Measurements from ENCODE around the gene TCF25.
A peak's percentile ranks its signal among the peaks of the same experiment; 100 is the strongest.

Gene TCF25

DNA sequence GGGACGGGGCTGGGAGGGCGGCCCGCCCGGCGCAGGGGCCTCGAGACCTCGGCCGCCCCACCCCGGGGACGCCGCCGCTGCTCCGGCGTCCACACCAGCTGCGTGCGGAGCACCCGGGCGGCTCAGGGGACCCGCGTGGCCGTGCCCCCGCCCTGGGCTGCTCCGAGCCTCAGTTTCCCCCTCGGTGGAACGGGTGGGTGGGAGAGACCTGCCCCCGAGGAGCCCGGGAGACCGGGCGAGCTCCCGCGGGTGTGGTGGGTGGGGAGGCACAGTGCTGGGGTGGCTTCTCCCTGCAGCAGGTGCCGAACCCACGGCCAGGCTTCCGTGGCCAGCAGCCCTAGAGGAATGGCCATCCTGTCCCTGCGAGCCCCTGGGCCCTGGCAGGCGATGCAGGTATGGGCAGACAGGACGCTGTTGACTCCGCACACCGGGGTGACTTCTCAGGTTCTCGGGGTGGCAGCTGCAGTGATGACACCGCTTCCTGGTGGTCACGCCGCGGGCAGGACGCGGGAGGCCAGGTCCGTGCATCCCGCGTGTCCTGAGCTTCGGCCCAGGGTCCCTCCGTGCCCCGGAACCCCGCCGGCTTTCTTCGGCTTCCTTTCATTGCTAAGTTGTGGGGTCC lies 75.8 kb downstream of the TCF25 start:
- DNase-seq (ENCODE audit: extremely low read depth, insufficient read length), result no peak
- H3K36me3 ChIP-seq (ENCODE audit: control insufficient read depth, insufficient read depth, low read length), result no peaks in the 10 kb centered on the region
- no peaks in the 10 kb centered on the region; the same call in 1 of the 2 replicates for H3K27me3 ChIP-seq (replicated peaks; ENCODE audit: control insufficient read depth, insufficient read depth, low read length)
- peak overlapping the region; percentile 71 for H3K4me3 ChIP-seq (replicated peaks; ENCODE audit: low read depth, low read length)
- TF ChIP-seq, protein P1, sequence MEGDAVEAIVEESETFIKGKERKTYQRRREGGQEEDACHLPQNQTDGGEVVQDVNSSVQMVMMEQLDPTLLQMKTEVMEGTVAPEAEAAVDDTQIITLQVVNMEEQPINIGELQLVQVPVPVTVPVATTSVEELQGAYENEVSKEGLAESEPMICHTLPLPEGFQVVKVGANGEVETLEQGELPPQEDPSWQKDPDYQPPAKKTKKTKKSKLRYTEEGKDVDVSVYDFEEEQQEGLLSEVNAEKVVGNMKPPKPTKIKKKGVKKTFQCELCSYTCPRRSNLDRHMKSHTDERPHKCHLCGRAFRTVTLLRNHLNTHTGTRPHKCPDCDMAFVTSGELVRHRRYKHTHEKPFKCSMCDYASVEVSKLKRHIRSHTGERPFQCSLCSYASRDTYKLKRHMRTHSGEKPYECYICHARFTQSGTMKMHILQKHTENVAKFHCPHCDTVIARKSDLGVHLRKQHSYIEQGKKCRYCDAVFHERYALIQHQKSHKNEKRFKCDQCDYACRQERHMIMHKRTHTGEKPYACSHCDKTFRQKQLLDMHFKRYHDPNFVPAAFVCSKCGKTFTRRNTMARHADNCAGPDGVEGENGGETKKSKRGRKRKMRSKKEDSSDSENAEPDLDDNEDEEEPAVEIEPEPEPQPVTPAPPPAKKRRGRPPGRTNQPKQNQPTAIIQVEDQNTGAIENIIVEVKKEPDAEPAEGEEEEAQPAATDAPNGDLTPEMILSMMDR (IDR thresholded peaks at IDR 0.05; ENCODE audit: insufficient read depth, low read length, poor library complexity, severe bottlenecking), result no peak

DNA sequence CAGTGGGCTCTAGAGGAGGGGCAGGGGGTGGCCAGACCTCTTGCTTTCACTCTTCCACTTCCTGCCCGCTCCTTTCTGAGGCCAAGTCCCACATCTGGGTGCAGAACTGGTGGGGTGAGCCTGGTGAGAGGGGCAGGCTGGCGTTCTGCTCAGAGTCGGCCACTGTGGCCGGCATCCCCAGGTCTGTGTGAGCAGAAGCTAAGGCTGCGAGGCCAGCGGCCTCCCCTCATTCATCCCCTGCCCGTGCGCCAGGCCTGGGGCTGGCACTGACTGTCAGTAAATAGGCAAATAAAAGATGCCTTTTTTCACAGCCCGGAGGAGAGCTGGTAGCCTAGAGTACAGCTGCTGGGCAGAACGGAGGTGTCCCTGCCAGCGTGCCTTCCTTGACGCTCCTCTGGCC lies 76.4 kb downstream of the TCF25 start:
- TF ChIP-seq, protein P1 (IDR thresholded peaks at IDR 0.05; ENCODE audit: insufficient read depth, low read length, poor library complexity, severe bottlenecking), result no peak
- Histone ChIP-seq H3K36me3 (ENCODE audit: control insufficient read depth, insufficient read depth, low read length) (no peaks in the 10 kb centered on the region), H3K27me3 (replicated peaks; ENCODE audit: control insufficient read depth, insufficient read depth, low read length) (no peaks in the 10 kb centered on the region; the same call in 1 of the 2 replicates), H3K4me3 (replicated peaks; ENCODE audit: low read depth, low read length) (peak overlapping the region; percentile 71)
- DNase-seq (ENCODE audit: extremely low read depth, insufficient read length), result no peak

DNA sequence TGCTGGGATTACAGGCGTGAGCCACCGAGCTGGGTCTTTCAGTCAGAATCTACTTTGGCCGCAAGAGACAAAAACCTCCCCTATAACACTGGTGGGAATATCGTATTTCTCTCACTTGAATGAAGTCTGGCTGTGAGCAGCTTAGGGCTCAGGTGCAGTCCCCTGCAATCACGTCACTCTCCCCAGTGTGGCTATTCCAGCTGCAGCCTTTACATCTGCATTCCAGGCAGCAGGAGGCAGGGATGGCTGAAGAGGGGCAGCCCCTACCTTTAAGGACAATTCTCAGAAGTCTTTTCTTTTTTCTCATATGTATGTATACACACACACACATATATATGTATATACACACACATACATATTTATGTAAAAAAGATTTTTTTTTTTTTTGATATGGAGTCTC lies 78.1 kb downstream of the TCF25 start:
- Histone ChIP-seq H3K27me3 (replicated peaks; ENCODE audit: control insufficient read depth, insufficient read depth, low read length) (no peaks in the 10 kb centered on the region; the same call in 1 of the 2 replicates), H3K36me3 (ENCODE audit: control insufficient read depth, insufficient read depth, low read length) (no peaks in the 10 kb centered on the region), H3K4me3 (replicated peaks; ENCODE audit: low read depth, low read length) (no peak overlapping the region)
- TF ChIP-seq, protein P1 (IDR thresholded peaks at IDR 0.05; ENCODE audit: insufficient read depth, low read length, poor library complexity, severe bottlenecking), result no peak
- no peak for DNase-seq (ENCODE audit: extremely low read depth, insufficient read length)

DNA sequence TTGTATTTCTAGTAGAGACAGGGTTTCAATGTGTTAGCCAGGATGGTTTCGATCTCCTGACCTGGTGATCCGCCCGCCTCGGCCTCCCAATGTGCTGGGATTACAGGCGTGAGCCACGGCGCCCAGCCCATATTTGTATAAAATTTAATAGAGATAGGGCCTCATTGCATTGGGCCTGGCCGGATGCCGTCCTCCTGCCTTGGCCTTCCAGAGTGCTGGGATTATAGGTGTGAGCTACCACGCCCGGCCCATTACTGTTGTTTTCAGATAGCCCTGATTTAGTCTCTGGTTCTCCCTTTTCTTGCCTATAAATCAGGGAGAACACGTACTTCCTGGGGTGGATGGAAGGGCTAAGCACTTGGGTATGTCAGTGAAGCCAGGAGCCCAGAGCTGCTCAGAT lies 78.7 kb downstream of the TCF25 start:
- no peak for DNase-seq (ENCODE audit: extremely low read depth, insufficient read length)
- Histone ChIP-seq H3K4me3 (replicated peaks; ENCODE audit: low read depth, low read length) (no peak overlapping the region), H3K27me3 (replicated peaks; ENCODE audit: control insufficient read depth, insufficient read depth, low read length) (no peaks in the 10 kb centered on the region), H3K36me3 (ENCODE audit: control insufficient read depth, insufficient read depth, low read length) (no peaks in the 10 kb centered on the region)
- TF ChIP-seq, protein P1 (IDR thresholded peaks at IDR 0.05; ENCODE audit: insufficient read depth, low read length, poor library complexity, severe bottlenecking), result no peak

DNA sequence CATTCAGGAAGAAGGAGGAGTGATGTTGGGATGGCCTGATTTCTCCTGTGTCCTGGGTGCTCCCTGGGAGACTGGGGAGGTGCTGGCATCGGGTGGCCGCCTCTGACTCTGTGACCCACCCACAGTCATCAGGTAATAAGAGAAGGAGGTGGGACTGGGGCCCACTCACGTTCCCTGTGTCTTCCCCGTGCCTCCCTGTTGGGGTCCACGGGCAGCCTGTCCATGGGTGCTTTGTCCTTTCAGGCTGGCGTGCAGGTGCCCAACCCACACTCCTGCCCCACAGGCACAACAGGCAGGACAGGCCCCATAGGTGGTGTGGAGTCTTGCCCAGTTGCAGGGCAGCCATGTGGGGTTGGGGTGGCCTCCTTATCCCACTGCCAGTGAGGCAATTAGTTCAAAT lies 79.2 kb downstream of the TCF25 start:
- Histone ChIP-seq H3K36me3 (ENCODE audit: control insufficient read depth, insufficient read depth, low read length) (no peaks in the 10 kb centered on the region; the same call in 1 of the 2 replicates), H3K4me3 (replicated peaks; ENCODE audit: low read depth, low read length) (no peak overlapping the region), H3K27me3 (replicated peaks; ENCODE audit: control insufficient read depth, insufficient read depth, low read length) (no peaks in the 10 kb centered on the region)
- TF ChIP-seq, protein P1 (IDR thresholded peaks at IDR 0.05; ENCODE audit: insufficient read depth, low read length, poor library complexity, severe bottlenecking), result no peak
- DNase-seq (ENCODE audit: extremely low read depth, insufficient read length), result no peak

All from GM06990 (cell line).